CD4-positive, alpha-beta T cell treated with Interleukin-4 for 4 hours (primary cell): ENCODE results near the gene COL6A3.

ENCODE experiments used
- DNase-seq: peaks from one replicate; pipeline ENCODE4 v3.0.0-alpha.2; 2020

Gene COL6A3

GRCh38 chr2:237290261-237290660, 123.7 kb downstream of the COL6A3 start:
- DNase-seq: no peak

- no peak for DNase-seq
These were observed 124.8 kb downstream of the COL6A3 start for GRCh38 chr2:237289139-237289538.

- DNase-seq: no peak
These were observed 126.1 kb downstream of the COL6A3 start for GRCh38 chr2:237287872-237288271.

- DNase-seq: no peak
These were observed 130.6 kb downstream of the COL6A3 start for GRCh38 chr2:237283131-237283928.

GRCh38 chr2:237282568-237283128, 131.3 kb downstream of the COL6A3 start:
- DNase-seq: no peak

GRCh38 chr2:237281836-237282306, 132.1 kb downstream of the COL6A3 start:
- no peak for DNase-seq

GRCh38 chr2:237280939-237281338, 133.0 kb downstream of the COL6A3 start:
- DNase-seq: no peak

GRCh38 chr2:237280229-237280628, 133.7 kb downstream of the COL6A3 start:
- no peak for DNase-seq

GRCh38 chr2:237279012-237279768, 134.8 kb downstream of the COL6A3 start:
- no peak for DNase-seq

GRCh38 chr2:237278568-237278967, 135.4 kb downstream of the COL6A3 start:
- DNase-seq: no peak

- DNase-seq: no peak
These were observed 137.1 kb downstream of the COL6A3 start for GRCh38 chr2:237276716-237277490.
